Neural cell (in vitro differentiated cells): ENCODE results near the gene CLDN22.

ENCODE experiments used
- CTCF ChIP-seq: fragments of 450-650 bp; IDR thresholded peaks from 2 replicates; pipeline ENCODE4 v1.5.1; 2014; ENCODE audit warnings: antibody characterized with exemption, mild to moderate bottlenecking, moderate library complexity; ENCODE audit not compliant: poor library complexity, severe bottlenecking
- EZH2 ChIP-seq: fragments of 200-600, 300-800 bp; shearing (Covaris generic), sonication (generic); IDR thresholded peaks from 2 replicates; pipeline ENCODE4 v1.6.1; 2014; ENCODE audit warnings: antibody characterized with exemption, low read length, borderline replicate concordance, mild to moderate bottlenecking; ENCODE audit not compliant: insufficient read depth, poor library complexity, severe bottlenecking
- POLR2AphosphoS5 ChIP-seq: IDR thresholded peaks from 2 replicates; pipeline ENCODE4 v1.6.1; 2012

DNA sequence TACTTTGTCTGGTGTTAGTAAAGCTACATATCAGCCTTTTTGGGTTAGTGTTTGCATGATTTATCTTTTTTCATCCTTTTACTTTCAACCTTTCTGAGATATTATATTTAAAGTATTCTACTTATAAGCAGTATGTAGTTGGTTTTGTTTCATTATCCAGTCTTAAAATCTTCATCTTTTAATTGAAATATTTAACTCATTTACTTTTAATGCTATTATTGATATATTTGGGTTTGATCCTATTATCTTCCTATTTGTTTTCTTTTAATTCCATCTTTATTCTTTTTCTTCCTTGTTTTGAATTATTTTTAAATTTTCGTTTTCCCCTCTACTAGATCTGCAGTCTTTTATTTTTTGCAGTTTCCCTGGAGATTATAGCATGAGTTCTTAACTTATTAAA lies 44.0 kb downstream of the CLDN22 start:
- TF ChIP-seq CTCF (no peak), EZH2 (no peak), POLR2AphosphoS5 (no peak)
